Body of pancreas (tissue), 4 donors: ENCODE results near the gene RABAC1. TPM values are rescaled to one million over a fixed set of nuclear protein-coding genes. Genes with fewer than 3 reads are reported as not detected.
"Not testable (repeated sequence)": the region's sequence is repeated elsewhere in the genome, so short reads cannot be mapped to it uniquely, and the experiment has no call there.

ENCODE experiments used
- ATAC-seq: fragments of 150-250 bp; one replicate; pipeline ENCODE4 v1.9.1; 2016
- DNase-seq, 4 donors: peaks; one replicate each; pipeline ENCODE4 v3.0.0-alpha.2; 2019
- H3K27ac ChIP-seq, 4 donors: fragments of 200-600 bp; sonication (generic); 1 replicate in 3 of 4; 2 replicates in 1 of 4; pipeline versions ENCODE4 v1.5.1 to v1.6.1; 2016 to 2019; ENCODE audit warnings: mild to moderate bottlenecking in 1 of 4, mixed read lengths in 1 of 4, moderate library complexity in 1 of 4
- H3K27me3 ChIP-seq, 2 donors: fragments of 200-600 bp; sonication (generic); one replicate each; pipeline ENCODE4 v1.6.0; 2016; ENCODE audit warnings: mild to moderate bottlenecking in 1 of 2
- H3K36me3 ChIP-seq, 2 donors: fragments of 200-600 bp; sonication (generic); replicated peaks in 1 of 2; 2 replicates each; pipeline ENCODE4 v1.5.1; 2016; ENCODE audit warnings: low read depth in 2 of 2; ENCODE audit not compliant: insufficient read depth in 1 of 2
- H3K4me1 ChIP-seq: fragments of 200-600 bp; sonication (generic); one replicate; pipeline ENCODE4 v1.6.0; 2016
- H3K4me3 ChIP-seq, 2 donors: fragments of 200-600 bp; sonication (generic); 1 replicate in 1 of 2; 2 replicates in 1 of 2; pipeline ENCODE4 v1.5.1; 2016 to 2019
- H3K9me3 ChIP-seq, 3 donors: fragments of 200-600 bp; sonication (generic); 1 replicate in 2 of 3; 2 replicates in 1 of 3; pipeline ENCODE4 v1.5.1; 2016
- CTCF ChIP-seq, 7 experiments: fragments of 450-650 bp in 4 of 7; fragments of 200-600 bp in 3 of 7; sonication (generic) in 3 of 7; IDR thresholded peaks; one replicate each; pipeline ENCODE4 v1.5.1; 2016 to 2019; ENCODE audit warnings: antibody characterized with exemption in 7 of 7
- POLR2A ChIP-seq, 3 donors: fragments of 450-650 bp; IDR thresholded peaks; one replicate each; pipeline ENCODE4 v1.6.1; 2016; ENCODE audit warnings: antibody characterized with exemption in 3 of 3, mild to moderate bottlenecking in 2 of 3
- WGBS, 2 donors: methylation state at CpG; one replicate each; pipeline ENCODE4 v1.1.5; 2017; 5-methylcytosine and 5-hydroxymethylcytosine counted together
- intact Hi-C: fragments of 100-400 bp; cut with DNase I; formaldehyde crosslinking; loops from one replicate; pipeline ENCODE4 v1.15.1; 2023
- total RNA-seq, 2 donors: library from RNA; depleted of rRNA; stranded (reverse); fragments of >200 nt; gene quantifications; one replicate each; pipeline ENCODE4 v1.1.0, GENCODE V29; 2016

The RABAC1 gene
- total RNA-seq, 2 donors from 2014 or later = 87.3 to 88.5 TPM

- no peak for ATAC-seq
- Histone ChIP-seq H3K4me3 (no peak overlapping the region), H3K27me3 (peaks cover 0 to 14% of the 10 kb centered on the region in 2 donors), H3K36me3 (no peaks in the 10 kb centered on the region), H3K4me1 (peaks cover 14% of the 10 kb centered on the region), H3K27ac (no peak overlapping the region), H3K9me3 (no peaks in the 10 kb centered on the region)
- intact Hi-C loops = no loop called here
- TF ChIP-seq CTCF (IDR thresholded peaks at IDR 0.05) = no peak
- no peak for TF ChIP-seq POLR2A (IDR thresholded peaks at IDR 0.05)
- DNase-seq = no peak
- 95 to 96% methylated on average over 7 to 9 of the region's 9 CpGs for WGBS, 2 donors
These were observed 17.5 kb downstream of the RABAC1 start for GRCh38 chr19:41941410-41942202.

DNA sequence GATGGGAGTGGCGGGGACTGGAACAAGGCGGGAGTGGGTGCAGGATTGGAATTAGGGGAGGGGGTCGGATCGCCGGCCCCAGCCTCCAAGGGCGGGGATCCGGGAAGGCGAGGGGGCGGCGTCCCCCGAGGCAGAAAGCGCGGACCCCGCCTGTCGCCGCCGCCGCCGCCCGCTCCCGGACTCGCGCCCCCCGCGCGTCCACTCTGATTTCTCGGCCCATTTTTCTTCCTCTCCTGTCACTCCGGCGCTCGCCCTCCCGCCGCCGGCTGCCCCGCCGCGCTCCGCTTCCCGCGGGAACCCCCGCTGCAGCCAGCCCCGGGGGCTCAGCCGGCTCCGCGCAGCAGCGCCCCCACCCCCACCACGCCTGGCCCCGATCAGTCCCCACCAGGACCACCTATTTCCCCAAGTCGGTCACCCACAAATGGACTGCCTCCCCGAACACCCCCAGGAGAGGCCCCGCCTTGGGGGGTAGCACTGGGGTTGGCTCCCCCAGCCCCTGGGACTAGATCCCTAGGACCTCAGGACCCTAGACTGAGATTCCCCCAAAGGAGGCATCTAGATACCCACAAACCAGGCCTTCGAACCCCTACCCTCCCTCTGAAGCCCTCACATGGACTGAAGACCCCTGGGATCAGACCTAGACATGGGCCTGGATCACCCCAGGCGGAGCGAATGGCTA is 18.3 kb downstream of the RABAC1 start:
- TF ChIP-seq POLR2A (IDR thresholded peaks at IDR 0.05) (no peak), CTCF (IDR thresholded peaks at IDR 0.05) (no peak)
- H3K36me3 ChIP-seq = no peaks in the 10 kb centered on the region
- peaks cover 0 to 14% of the 10 kb centered on the region in 2 donors for H3K27me3 ChIP-seq
- no peaks in the 10 kb centered on the region for H3K9me3 ChIP-seq
- no peak overlapping the region for H3K27ac ChIP-seq
- no peak for DNase-seq
- no peak for ATAC-seq
- H3K4me1 ChIP-seq = peaks cover 14% of the 10 kb centered on the region
- 6 to 9% methylated on average over 43 to 45 of the region's 53 CpGs for WGBS, 2 donors
- H3K4me3 ChIP-seq = peak overlapping the region; percentile 15 to 31
- intact Hi-C loops = no loop called here

- WGBS, 2 donors = 9 to 13% methylated on average over 30 to 69 of the region's 83 CpGs
- Histone ChIP-seq H3K4me1 (peaks cover 14% of the 10 kb centered on the region), H3K9me3 (no peaks in the 10 kb centered on the region), H3K27me3 (peaks cover 0 to 14% of the 10 kb centered on the region in 2 donors), H3K27ac (no peak overlapping the region), H3K4me3 (peak overlapping the region; percentile 15 to 31), H3K36me3 (no peaks in the 10 kb centered on the region)
- intact Hi-C loops = loop anchor here (5.0 kb wide), 1 partner anchor 63 kb away; the partner anchor contains the start of gene CD79A
- peak in 1 of 4 donors; percentile 26 for DNase-seq
- no peak for TF ChIP-seq CTCF (IDR thresholded peaks at IDR 0.05)
- no peak for TF ChIP-seq POLR2A (IDR thresholded peaks at IDR 0.05)
- ATAC-seq = no peak
These were observed 19.0 kb downstream of the RABAC1 start for GRCh38 chr19:41939861-41940730.

DNA sequence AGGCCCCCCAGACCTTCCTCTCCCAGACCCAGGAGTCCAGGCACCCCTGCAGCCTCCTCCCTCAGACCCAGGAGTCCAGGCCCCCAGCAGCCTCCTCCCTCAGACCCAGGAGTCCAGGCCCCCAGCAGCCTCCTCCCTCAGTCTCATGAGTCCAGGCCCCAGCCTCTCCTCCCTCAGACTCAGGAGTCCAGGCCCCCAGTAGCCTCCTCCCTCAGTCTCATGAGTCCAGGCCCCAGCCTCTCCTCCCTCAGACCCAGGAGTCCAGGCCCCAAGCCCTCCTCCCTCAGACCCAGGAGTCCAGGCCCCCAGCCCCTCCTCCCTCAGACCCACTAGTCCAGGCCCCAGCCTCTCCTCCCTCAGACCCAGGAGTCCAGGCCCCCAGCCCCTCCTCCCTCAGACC is 19.9 kb downstream of the RABAC1 start:
- DNase-seq, ATAC-seq, H3K4me3 ChIP-seq, H3K36me3 ChIP-seq, H3K27ac ChIP-seq, H3K9me3 ChIP-seq: not testable (repeated sequence)
- Histone ChIP-seq H3K27me3 (peaks cover 0 to 14% of the 10 kb centered on the region in 2 donors), H3K4me1 (peaks cover 14% of the 10 kb centered on the region)
- intact Hi-C loops = loop anchor here (5.0 kb wide), 1 partner anchor 62 kb away; the partner anchor contains the start of gene CD79A
